ENCODE measurements around the gene MICALL1.
A peak's percentile ranks its signal among the peaks of the same experiment; 100 is the strongest.

Gene MICALL1

DNA sequence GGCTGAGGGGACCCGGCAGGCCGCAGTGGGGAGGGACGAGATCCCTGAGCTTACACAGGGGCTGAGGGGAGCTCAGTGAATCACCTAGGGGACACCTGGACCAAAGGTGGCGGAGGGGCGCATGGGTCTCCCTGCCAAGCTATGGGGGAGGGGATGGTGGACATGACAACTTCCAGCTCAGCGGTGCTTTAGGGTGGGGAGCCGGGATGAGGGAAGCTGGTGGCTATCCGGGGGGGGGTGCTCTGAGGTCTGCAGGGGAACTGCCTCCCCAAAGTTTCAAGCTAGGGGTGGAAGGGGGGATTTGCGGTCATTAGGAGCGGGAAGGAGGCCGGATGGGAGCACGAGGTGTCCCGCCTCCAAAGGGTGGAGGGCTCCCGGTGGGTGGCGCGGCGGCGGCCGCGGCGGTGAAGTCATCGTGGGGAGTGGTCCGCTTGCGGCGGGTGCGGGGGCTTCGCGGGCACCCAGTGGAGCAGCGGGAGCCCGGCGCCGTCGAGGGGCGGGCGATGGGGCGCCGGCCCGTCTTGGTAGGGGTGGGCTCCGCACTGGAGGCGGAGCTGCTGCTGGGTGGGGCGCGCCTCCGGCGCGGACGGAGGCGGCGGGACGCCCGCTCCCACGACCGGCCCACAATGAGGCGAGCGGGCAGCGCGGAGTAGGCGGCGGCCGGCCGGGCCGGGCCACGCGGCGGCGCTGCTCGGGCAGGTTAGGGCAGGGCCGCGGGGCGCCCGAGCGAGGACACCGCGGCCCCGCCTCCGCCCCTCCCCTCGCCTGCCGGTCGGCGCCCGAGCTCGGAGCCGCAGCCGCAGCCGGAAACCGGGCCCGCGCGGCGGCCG lies at the start of gene MICALL1:
Gene MICALL1, plus strand, starts transcription at position 764 of the 830 bp plus-strand sequence. CDS start 126 bp downstream, outside the sequence.
- H3K27ac ChIP-seq: peak within 1 kb of the TSS; percentile 100
- DNase-seq (ENCODE audit: low read depth, low spot score): no peak

DNA sequence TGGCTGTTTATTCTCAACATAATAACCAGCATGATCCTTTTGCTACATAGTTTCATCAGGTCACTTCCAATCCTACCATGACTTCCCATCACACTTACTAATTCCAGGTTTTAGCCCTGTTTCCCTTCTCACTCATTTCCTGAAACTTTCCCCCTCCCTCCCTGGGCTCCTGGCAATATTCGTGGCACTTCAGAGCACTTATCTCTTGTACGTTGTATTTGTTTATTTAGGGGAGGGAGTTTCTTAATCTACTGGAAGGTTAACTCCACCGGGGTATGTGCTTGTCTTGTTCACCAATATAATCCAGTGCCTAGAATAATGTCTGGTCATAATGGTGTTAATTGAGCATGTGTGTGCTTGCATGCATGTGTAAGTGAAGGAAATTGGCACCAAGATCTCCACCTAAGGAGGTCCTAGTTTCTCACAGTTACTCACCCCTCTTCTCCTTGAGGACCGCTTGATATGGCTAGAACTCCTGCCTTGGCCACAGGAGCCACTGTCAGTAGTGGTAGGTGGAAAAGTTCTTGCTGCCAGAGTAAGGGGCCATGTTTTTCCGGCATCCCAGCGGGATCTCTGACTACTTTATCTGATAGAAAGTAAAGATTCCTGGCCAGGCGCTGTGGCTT lies 45.2 kb upstream of the MICALL1 start:
- DNase-seq (ENCODE audit: low read depth, low spot score): no peak
- no peak overlapping the region for H3K27ac ChIP-seq

GRCh38 chr22:37862570-37863325 lies 43.3 kb upstream of the MICALL1 start:
- H3K27ac ChIP-seq: no peak overlapping the region
- no peak for DNase-seq (ENCODE audit: low read depth, low spot score)

GRCh38 chr22:37865510-37865909 lies 40.6 kb upstream of the MICALL1 start:
- no peak for DNase-seq (ENCODE audit: low read depth, low spot score)
- H3K27ac ChIP-seq: no peak overlapping the region

DNA sequence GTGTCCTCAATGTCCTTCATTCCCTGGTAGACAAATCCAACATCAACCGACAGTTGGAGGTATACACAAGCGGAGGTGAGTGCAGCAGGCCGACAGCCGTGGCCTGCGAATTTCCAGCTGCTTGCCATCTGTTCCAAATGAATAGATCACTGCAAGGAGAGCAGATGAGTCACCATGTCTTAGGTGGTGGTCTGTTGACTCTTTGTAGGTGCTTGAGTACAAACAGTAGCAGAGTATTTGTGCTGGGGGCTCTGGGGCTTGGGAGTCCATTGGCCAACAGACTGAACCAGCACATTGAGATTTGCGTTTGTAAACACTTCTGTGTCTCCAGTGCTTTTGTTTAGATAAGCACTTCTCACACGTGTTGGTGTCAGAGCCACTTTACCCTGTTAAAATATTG lies 35.8 kb upstream of the MICALL1 start:
- no peak overlapping the region for H3K27ac ChIP-seq
- no peak for DNase-seq (ENCODE audit: low read depth, low spot score)

GRCh38 chr22:37880668-37881440 lies 25.2 kb upstream of the MICALL1 start:
- no peak for DNase-seq (ENCODE audit: low read depth, low spot score)

GRCh38 chr22:37884420-37884819 lies 21.7 kb upstream of the MICALL1 start:
- no peak for DNase-seq (ENCODE audit: low read depth, low spot score)
- H3K27ac ChIP-seq: no peak overlapping the region

More at GRCh38 chr22:37880668-37881440, 25.2 kb upstream of the MICALL1 start:
- peak overlapping the region; percentile 30 for H3K27ac ChIP-seq

DNA sequence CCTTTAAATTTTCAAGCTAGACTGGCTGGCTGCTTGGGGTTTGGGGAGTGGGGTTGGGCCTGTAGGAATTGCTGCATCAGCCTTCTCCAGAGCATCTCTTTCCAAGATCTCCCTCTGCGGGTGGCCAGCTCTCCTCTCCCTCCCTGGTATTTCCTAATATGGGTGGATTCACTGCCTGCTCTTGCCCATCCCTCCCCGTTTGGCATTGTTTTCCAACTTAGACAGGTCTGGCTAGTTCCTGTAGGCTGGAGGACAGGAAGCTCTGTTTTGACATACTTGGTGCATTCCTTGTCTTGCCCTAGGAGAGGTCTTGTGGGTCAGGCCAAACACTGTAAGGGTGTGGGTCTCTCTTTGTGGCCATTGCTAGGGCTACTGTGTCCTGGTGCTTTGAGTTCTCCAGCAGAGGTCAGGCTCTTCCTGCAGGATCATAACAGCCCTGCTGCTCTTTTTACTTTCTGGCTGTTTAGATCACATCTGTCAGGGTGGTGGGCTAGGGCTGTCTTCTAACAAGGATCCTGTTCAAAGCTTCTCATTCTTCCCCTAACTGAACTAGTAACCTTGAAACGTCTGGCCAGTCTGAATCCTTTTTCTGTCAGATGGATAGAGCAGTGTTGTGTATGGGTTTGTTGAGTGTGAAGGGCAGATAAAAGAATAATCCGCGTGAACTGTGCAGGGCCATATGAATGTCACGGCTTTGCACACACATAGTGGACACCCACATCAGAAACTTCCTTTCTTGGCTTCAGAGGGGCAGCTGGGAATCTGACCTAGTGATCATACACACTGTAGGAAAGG lies 18.3 kb upstream of the MICALL1 start:
- peak overlapping the region; percentile 75 for H3K27ac ChIP-seq
- DNase-seq (ENCODE audit: low read depth, low spot score): no peak

- no peak overlapping the region for H3K27ac ChIP-seq
- DNase-seq (ENCODE audit: low read depth, low spot score): no peak
Measured at GRCh38 chr22:37891926-37892325, 14.2 kb upstream of the MICALL1 start.

DNA sequence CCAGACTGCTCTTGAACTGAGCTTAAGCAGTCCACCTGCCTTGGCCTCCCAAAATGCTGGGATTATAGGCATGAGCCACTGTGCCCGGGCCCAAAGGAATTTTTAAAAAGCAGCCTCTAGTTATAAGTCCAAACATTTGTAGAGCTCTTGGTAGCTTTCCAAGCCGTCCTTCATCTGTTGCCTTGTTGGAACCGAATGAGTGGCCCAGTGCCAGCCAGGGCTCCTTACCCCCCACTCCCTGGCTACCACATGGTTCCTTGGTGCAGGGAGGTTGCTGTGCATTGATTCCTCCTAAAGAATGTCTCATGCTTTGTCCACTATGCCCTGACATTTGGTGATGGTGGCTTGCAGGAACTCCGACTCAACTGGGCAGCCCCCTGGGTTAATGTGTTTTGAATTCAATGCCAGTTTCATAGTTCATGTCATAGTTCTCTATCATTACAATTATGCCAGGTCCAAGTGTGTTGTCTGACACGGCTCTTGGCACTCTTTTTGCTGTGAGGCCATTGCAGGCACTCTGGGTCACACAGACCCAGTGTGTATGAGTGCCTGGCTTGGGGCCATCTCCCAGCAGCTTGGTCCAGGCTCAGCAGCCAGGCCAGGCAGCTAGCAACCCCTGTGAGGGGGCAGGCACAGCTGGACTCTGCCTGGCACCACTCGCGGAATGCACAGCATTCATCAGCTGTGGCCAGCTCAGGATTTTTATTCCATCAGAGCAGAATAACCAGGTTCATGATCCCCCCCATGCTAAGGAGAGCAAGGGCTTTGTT lies 13.3 kb upstream of the MICALL1 start:
- DNase-seq (ENCODE audit: low read depth, low spot score): no peak
- peak overlapping the region; percentile 99 for H3K27ac ChIP-seq

GRCh38 chr22:37893583-37893983 lies 12.5 kb upstream of the MICALL1 start:
- H3K27ac ChIP-seq: peak overlapping the region; percentile 99
- no peak for DNase-seq (ENCODE audit: low read depth, low spot score)

DNA sequence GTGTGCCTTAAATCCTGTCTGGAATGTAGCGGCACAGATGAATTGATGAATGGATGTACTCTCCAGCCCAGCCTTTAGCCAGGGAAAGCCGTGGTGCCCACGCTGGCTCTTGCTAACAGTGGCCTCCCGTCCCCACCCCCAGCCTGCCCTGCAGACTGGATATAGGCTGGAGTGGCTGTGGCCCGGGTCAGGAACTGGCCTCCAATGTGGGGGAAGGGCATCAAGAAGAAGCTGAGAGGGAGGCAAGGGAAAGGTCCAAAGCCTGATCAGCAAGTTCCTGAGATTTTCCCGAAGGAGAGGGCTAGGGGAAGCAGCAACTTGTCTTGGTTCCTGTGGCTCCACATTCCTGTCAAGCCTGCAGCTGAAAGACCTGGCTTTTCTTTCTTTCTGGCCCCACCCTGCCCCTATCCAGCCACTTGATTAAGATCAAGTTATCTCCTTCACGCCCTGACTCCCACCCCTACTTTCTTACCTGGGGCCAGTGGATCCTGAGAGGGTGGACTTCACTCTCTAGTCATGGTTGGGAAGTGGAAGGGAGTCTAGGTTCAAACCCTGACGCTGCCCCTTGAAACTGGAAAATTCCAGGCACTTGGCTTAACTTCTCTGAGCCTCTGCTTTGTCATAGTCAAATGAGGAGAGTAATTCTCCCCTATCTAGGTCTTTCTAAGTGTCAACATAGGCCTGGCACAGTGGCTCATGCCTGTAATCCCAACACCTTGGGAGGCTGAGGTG lies 11.0 kb upstream of the MICALL1 start:
- peak overlapping the region; percentile 99 for H3K27ac ChIP-seq
- DNase-seq (ENCODE audit: low read depth, low spot score): no peak

DNA sequence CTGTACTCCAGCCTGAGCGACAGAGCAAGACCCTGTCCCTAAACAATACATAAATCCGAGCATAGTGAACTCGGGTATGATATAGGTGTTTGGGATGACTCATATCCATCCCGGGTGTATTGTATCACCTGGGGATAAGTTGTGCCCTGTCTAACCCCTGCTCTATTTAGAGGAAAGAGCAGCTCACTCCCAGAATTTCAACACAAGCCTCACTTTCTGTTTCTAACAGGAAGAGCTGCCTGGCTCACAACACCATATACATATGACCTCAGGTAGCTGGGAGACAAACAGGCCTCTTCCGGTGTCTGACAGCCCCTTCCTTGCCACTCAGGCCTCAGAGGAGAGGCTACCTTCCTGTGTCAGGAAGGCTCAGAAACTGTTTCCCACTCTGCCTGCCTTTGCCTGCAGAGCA lies 9.9 kb upstream of the MICALL1 start:
- peak; percentile 91 for DNase-seq (ENCODE audit: low read depth, low spot score)
- peak overlapping the region; percentile 99 for H3K27ac ChIP-seq

- peak overlapping the region; percentile 99 for H3K27ac ChIP-seq
- DNase-seq (ENCODE audit: low read depth, low spot score): no peak
Measured at GRCh38 chr22:37896939-37897338, 9.2 kb upstream of the MICALL1 start.

DNA sequence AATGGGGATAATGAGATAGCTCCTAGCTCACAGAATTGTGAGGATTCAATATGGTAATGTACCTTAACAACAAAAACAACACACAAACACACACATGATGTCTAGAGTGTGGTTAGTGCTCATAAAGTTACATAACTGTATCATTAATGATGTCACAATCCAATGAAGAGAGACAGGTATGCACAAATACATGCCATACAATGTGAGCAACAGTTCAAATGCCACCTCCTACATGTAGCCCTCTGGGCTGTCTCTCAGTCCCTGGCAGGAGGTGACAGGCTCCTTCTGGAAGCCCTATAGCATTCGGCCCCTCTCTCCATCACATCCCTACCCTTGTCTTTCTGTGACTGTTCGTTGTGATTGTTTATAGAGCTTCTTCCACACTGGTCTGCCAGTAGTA lies 8.3 kb upstream of the MICALL1 start:
- DNase-seq (ENCODE audit: low read depth, low spot score): no peak
- H3K27ac ChIP-seq: peak overlapping the region; percentile 99

GRCh38 chr22:37898441-37899181 lies 7.5 kb upstream of the MICALL1 start:
- DNase-seq (ENCODE audit: low read depth, low spot score): no peak

More at GRCh38 chr22:37898441-37899181, 7.5 kb upstream of the MICALL1 start:
- peak overlapping the region; percentile 99 for H3K27ac ChIP-seq

All from epithelial cell of prostate (primary cell).